Right lobe of liver (tissue), 6 donors: ENCODE results near the gene FBLN1. TPM values are rescaled to one million over a fixed set of nuclear protein-coding genes. Genes with fewer than 3 reads are reported as not detected.
"Not testable (repeated sequence)": the region's sequence is repeated elsewhere in the genome, so short reads cannot be mapped to it uniquely, and the experiment has no call there.

ENCODE experiments used
- ATAC-seq, 4 donors: fragments of 200-7000 bp; cut with Tn5 transposase; one replicate each; pipeline ENCODE4 v1.9.1; 2020; ENCODE audit warnings: mild to moderate bottlenecking in 4 of 4, moderate library complexity in 4 of 4
- DNase-seq, 3 donors: peaks; one replicate each; pipeline ENCODE4 v3.0.0-alpha.2; 2020
- H3K27ac ChIP-seq, 3 donors: fragments of 200-600 bp; one replicate each; pipeline ENCODE4 v1.8.0; 2022
- H3K27me3 ChIP-seq, 2 donors: fragments of 200-600 bp; one replicate each; pipeline ENCODE4 v1.8.0; 2022
- H3K36me3 ChIP-seq, 4 donors: fragments of 200-600 bp; sonication (generic) in 1 of 4; one replicate each; pipeline versions ENCODE4 v1.5.1 to v1.8.0; 2017 to 2022; ENCODE audit warnings: control low read depth in 1 of 4
- H3K4me1 ChIP-seq, 4 donors: fragments of 200-600 bp; sonication (generic) in 1 of 4; one replicate each; pipeline versions ENCODE4 v1.5.1 to v1.8.0; 2017 to 2022; ENCODE audit warnings: control low read depth in 1 of 4
- H3K4me3 ChIP-seq, 3 donors: fragments of 200-600 bp; one replicate each; pipeline ENCODE4 v1.8.0; 2022
- H3K9me3 ChIP-seq, 4 donors: fragments of 200-600 bp; sonication (generic) in 1 of 4; one replicate each; pipeline versions ENCODE4 v1.5.1 to v1.8.0; 2017 to 2022; ENCODE audit warnings: control low read depth in 1 of 4
- POLR2A ChIP-seq: fragments of 450-650 bp; IDR thresholded peaks from one replicate; pipeline ENCODE4 v1.6.1; 2017; ENCODE audit warnings: antibody characterized with exemption, mild to moderate bottlenecking
- WGBS: methylation state at CpG from one replicate; pipeline ENCODE4 v1.1.6; 2018; ENCODE audit warnings: low coverage, low lambda C conversion rate; ENCODE audit not compliant: insufficient coverage; ENCODE audit errors: missing lambda C conversion rate; 5-methylcytosine and 5-hydroxymethylcytosine counted together
- intact Hi-C, 2 donors: fragments of 100-400 bp; cut with DNase I; formaldehyde crosslinking; loops; one replicate each; pipeline versions ENCODE4 v1.11.2 to v1.14.1; 2022
- total RNA-seq, 6 experiments: library from RNA; depleted of rRNA in 2 of 6; stranded (reverse); fragments of >200 nt in 2 of 6; fragmentation: NEBNext Ultra II Directional in 3 of 6; extraction: Animal tissue kit (Norgen Biotek cat#: 25700) in 3 of 6; gene quantifications; one replicate each; pipeline versions ENCODE4 v1.1.0 to v1.2.4, GENCODE V29; 2016 to 2023
- TF ChIP-seq, protein P1 (sequence below), 4 donors: fragments of 200-600 bp in 3 of 4; fragments of 450-650 bp in 1 of 4; IDR thresholded peaks; one replicate each; pipeline versions ENCODE4 v1.5.1 to v1.8.0; 2016 to 2022; ENCODE audit warnings: antibody characterized with exemption in 4 of 4, mild to moderate bottlenecking in 2 of 4
- donor health status: DM: no; HTN: yes; CAD: no.
- donor health status: DM: no; HTN: no; CAD: no.
- donor health status: DM: no; HTN: no; CAD: no.
- donor health status: DM: no; HTN: yes; CAD: no.
- donor health status: DM: no; HTN: yes; CAD: no.

Gene FBLN1
- total RNA-seq, 6 experiments from 2014 or later: 1.6 to 6.6 (median 3.4) TPM

DNA sequence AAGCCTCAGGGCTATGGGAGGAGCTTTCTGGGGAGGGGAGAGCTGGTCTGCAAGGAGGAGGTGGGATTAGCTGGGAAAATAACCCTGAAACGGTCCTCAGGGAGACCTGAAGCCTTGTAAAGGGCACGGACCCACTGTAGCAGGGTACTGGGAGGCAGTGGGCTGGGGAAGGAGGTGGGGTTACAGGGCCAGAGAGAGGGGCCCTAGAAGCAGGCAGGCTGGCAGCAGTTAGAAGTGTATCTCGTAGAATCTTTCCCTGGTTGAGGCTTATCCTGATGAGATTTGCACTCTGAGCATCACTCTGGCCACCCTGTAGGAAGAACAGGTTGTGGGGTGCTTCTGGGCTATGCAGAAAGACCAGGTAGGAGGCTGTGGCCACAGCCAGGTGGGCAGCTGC lies 29.6 kb downstream of the FBLN1 start:
- H3K27me3 ChIP-seq: no peaks in the 10 kb centered on the region
- no peak for ATAC-seq
- H3K36me3 ChIP-seq: no peaks in the 10 kb centered on the region
- no peak for DNase-seq
- intact Hi-C loops: no loop called here
- 0% methylated on average over 1 of the region's 3 CpGs for WGBS
- H3K4me3 ChIP-seq: no peak overlapping the region
- H3K9me3 ChIP-seq: no peaks in the 10 kb centered on the region
- no peak for TF ChIP-seq POLR2A
- TF ChIP-seq, protein P1, sequence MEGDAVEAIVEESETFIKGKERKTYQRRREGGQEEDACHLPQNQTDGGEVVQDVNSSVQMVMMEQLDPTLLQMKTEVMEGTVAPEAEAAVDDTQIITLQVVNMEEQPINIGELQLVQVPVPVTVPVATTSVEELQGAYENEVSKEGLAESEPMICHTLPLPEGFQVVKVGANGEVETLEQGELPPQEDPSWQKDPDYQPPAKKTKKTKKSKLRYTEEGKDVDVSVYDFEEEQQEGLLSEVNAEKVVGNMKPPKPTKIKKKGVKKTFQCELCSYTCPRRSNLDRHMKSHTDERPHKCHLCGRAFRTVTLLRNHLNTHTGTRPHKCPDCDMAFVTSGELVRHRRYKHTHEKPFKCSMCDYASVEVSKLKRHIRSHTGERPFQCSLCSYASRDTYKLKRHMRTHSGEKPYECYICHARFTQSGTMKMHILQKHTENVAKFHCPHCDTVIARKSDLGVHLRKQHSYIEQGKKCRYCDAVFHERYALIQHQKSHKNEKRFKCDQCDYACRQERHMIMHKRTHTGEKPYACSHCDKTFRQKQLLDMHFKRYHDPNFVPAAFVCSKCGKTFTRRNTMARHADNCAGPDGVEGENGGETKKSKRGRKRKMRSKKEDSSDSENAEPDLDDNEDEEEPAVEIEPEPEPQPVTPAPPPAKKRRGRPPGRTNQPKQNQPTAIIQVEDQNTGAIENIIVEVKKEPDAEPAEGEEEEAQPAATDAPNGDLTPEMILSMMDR (IDR thresholded peaks at IDR 0.05): no peak
- no peak overlapping the region for H3K27ac ChIP-seq
- H3K4me1 ChIP-seq: no peaks in the 10 kb centered on the region

DNA sequence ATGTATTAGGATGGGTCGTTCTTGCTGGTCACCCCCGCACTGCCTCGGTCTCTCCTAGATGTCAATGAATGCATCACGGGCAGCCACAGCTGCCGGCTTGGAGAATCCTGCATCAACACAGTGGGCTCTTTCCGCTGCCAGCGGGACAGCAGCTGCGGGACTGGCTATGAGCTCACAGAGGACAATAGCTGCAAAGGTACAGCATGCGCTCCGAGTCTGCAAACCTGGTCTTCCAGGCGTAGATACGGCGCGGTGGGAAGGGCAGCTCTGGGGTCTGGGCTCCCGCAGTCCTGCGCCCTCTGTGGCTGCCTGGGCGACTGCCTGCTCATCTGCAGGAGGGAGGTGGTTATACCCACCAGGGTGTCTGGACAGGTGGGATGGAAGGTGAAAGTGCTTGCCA lies 31.0 kb downstream of the FBLN1 start:
- intact Hi-C loops: no loop called here
- no peak overlapping the region for H3K27ac ChIP-seq

DNA sequence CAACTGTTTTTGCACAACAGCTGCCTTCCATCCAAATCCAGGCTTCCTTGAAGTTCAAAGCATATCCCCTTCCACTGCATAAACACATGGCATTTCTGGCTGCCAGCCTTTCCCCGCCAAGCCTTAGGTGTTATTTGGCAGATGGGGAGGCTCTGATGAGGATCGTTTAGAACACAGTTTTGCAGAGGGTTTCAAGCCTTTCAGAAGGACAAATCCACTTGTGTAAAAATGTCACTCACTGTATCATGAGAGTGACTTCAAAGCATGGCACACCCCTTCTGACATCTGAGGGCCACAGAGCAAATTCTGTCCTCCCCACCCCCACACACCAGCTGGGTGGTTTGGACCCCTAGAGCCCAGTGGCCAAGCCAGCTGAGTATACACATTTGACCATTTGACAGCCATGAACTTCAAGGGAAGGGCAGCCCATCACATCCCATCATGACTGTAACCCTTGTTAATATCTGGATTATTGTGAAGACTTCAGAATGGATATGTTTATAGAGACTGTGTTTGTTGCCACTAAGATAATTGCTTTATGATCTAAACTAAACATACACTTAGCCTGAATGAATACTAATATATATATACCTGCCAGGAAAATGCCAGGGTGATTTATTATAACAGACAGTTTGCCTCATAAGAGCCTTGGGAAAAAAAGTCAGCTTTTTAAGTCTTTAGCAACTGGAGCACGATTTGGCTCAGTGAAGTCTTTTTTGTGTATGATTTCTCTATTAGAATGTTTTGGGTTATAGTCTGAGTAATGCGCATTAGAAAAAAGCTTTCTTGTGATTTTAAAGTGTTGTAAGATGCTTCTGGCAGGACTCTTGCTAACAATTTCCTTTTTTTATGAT lies 31.9 kb downstream of the FBLN1 start:
- TF ChIP-seq, protein P1 (IDR thresholded peaks at IDR 0.05): no peak
- TF ChIP-seq POLR2A: no peak
- 71% methylated on average over 2 of the region's 4 CpGs for WGBS
- no peaks in the 10 kb centered on the region for H3K36me3 ChIP-seq
- no peaks in the 10 kb centered on the region for H3K9me3 ChIP-seq
- no peak overlapping the region for H3K4me3 ChIP-seq
- no peak overlapping the region for H3K27ac ChIP-seq
- DNase-seq (no peak), ATAC-seq (no peak)
- no peaks in the 10 kb centered on the region for H3K4me1 ChIP-seq
- H3K27me3 ChIP-seq: no peaks in the 10 kb centered on the region
- intact Hi-C loops: no loop called here

More for the DNA sequence above, 31.0 kb downstream of the FBLN1 start:
- Histone ChIP-seq H3K4me1 (no peaks in the 10 kb centered on the region), H3K9me3 (no peaks in the 10 kb centered on the region), H3K4me3 (no peak overlapping the region), H3K36me3 (no peaks in the 10 kb centered on the region), H3K27me3 (no peaks in the 10 kb centered on the region)
- DNase-seq: no peak
- TF ChIP-seq, protein P1 (IDR thresholded peaks at IDR 0.05): no peak
- TF ChIP-seq POLR2A: no peak
- 29% methylated on average over 1 of the region's 17 CpGs for WGBS
- ATAC-seq: no peak

DNA sequence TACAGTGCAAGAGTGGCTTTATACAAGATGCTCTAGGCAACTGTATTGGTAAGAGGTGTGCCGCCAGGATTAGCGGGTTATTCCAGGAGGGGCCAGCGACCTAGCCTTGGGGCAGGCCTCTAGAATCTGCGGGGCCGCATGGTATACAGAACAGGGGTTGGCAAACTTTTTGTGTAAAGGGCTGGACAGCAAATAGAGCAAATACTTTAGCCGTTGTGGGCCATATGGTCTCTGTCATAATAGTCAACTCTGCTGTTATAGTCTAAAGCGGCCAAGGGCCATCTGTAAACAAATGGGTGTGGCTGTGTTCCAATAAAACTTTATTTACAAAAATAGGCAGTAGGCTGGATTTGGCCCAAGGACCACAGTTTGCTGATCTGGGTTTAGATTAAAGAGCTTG lies 32.6 kb downstream of the FBLN1 start:
- DNase-seq (no peak), ATAC-seq (no peak)
- Histone ChIP-seq H3K27ac (no peak overlapping the region), H3K36me3 (no peaks in the 10 kb centered on the region), H3K4me3 (no peak overlapping the region), H3K27me3 (no peaks in the 10 kb centered on the region), H3K9me3 (no peaks in the 10 kb centered on the region), H3K4me1 (no peaks in the 10 kb centered on the region)
- WGBS: 59% methylated on average over 7 of the region's 7 CpGs
- TF ChIP-seq POLR2A: no peak
- TF ChIP-seq, protein P1 (IDR thresholded peaks at IDR 0.05): no peak
- intact Hi-C loops: no loop called here

DNA sequence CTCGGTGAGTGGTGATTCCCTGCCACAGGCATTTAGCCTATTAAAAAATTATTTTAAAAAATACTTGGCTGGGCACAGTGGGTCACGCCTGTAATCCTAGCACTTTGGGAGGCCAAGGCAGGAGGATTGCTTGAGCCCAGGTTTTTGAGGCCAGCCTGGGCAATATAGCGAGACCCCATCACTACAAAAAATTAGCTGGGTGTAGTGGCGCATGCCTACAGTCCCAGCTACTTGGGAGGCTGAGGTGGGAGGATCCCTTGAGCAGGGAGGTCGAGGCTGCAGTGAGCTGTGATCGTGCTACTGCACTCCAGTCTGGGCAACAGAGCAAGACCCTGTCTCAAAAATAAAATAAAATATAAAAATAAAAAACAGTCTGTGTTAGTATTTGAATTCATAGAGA lies 33.2 kb downstream of the FBLN1 start:
- H3K4me3 ChIP-seq, H3K4me1 ChIP-seq, H3K27ac ChIP-seq, H3K9me3 ChIP-seq, ATAC-seq, DNase-seq, H3K36me3 ChIP-seq, H3K27me3 ChIP-seq, intact Hi-C loops: not testable (repeated sequence)
- 72% methylated on average over 4 of the region's 6 CpGs for WGBS
